Brain microvascular endothelial cell (primary cell): ENCODE data around the gene DRAXIN.

Source experiments
- DNase-seq: peaks from one replicate; pipeline ENCODE4 v3.0.0-alpha.2; 2020
- H3K27ac ChIP-seq: fragments of 250-450 bp; sonication (Bioruptor Pico); 2 replicates; pipeline ENCODE4 v1.5.1; 2020; ENCODE audit warnings: mild to moderate bottlenecking, moderate library complexity
- H3K27me3 ChIP-seq: fragments of 250-450 bp; sonication (Bioruptor Pico); replicated peaks from 2 replicates; pipeline ENCODE4 v1.5.1; 2020; ENCODE audit warnings: mild to moderate bottlenecking
- H3K36me3 ChIP-seq: fragments of 250-450 bp; sonication (Bioruptor Pico); replicated peaks from 2 replicates; pipeline ENCODE4 v1.5.1; 2020; ENCODE audit warnings: mild to moderate bottlenecking
- H3K4me3 ChIP-seq: 2 replicates; pipeline ENCODE4 v1.5.1; 2011; ENCODE audit warnings: low read depth, mild to moderate bottlenecking, control low read depth, low read length, moderate library complexity
- in situ Hi-C: cut with HindIII; loops from 2 replicates; pipeline ENCODE4 v1.10.0; 2017; ENCODE audit warnings: low sequenced_read_pairs, low pct_ligation_motif_present
- TF ChIP-seq, protein P1 (sequence below): IDR thresholded peaks from 2 replicates; pipeline ENCODE4 v1.5.1; 2011; ENCODE audit warnings: low read depth, mild to moderate bottlenecking, moderate library complexity, low read length, control low read depth, inconsistent platforms; ENCODE audit errors: missing control alignments

The DRAXIN gene

DNA sequence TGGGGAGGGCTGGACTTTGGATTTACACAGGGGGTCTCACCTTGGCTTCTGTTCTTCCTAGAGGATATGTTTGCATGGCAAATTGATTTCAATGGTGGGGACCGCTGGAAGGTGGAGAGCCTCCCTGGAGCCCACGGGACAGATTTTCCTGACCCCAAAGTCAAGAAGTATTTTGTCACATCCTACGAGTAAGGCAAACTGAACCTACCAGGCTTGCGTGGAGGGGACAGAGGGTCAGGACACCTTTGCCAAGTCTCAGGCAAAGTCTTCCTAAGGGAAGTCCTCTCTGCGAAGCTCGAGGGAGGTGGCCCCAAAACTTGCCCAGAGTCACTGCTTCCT is 20.3 kb upstream of the DRAXIN start:
- no peaks in the 10 kb centered on the region for H3K27me3 ChIP-seq
- in situ Hi-C loops, result no loop called here
- no peak for DNase-seq
- no peak overlapping the region for H3K27ac ChIP-seq
- TF ChIP-seq, protein P1, sequence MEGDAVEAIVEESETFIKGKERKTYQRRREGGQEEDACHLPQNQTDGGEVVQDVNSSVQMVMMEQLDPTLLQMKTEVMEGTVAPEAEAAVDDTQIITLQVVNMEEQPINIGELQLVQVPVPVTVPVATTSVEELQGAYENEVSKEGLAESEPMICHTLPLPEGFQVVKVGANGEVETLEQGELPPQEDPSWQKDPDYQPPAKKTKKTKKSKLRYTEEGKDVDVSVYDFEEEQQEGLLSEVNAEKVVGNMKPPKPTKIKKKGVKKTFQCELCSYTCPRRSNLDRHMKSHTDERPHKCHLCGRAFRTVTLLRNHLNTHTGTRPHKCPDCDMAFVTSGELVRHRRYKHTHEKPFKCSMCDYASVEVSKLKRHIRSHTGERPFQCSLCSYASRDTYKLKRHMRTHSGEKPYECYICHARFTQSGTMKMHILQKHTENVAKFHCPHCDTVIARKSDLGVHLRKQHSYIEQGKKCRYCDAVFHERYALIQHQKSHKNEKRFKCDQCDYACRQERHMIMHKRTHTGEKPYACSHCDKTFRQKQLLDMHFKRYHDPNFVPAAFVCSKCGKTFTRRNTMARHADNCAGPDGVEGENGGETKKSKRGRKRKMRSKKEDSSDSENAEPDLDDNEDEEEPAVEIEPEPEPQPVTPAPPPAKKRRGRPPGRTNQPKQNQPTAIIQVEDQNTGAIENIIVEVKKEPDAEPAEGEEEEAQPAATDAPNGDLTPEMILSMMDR, result no peak
- no peak overlapping the region for H3K4me3 ChIP-seq
- H3K36me3 ChIP-seq, result peaks cover 3% of the 10 kb centered on the region

DNA sequence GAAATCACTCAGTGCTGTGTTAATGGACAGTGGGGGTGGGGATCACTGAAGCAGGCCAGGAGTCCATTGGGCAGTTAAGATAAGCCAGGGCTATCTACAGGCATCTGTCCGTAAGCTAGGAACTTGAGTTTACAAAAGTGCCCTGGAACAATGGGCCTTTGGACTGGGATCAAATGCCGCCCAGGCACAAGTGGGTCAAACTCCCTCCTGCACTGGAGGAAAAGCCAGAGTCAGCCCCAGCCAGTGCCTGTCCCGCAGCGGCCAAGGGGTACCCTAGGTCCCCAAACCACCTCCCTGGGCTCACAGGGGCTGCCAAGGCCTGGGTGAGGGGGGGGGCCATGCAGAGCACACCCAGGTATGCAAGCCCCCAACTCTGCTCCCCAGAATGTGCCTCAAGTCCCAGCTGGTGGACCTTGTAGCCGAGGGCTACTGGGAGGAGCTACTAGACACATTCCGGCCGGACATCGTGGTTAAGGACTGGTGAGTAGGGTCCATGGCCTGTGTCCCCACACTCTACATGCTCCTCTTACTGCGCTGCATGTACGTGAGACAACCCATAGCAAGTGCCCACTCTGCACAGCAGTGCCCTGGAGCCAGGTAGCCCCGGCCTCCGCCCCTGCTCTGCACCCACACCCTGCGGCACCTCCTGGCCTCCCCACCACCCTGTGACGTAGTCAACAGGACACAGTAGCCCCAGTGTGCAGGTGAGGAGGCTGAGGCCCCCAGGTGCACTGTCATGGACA is 19.8 kb upstream of the DRAXIN start:
- in situ Hi-C loops, result no loop called here
- DNase-seq, result no peak
- Histone ChIP-seq H3K27ac (no peak overlapping the region), H3K27me3 (no peaks in the 10 kb centered on the region), H3K36me3 (peaks cover 3% of the 10 kb centered on the region), H3K4me3 (no peak overlapping the region)
- TF ChIP-seq, protein P1, result no peak

DNA sequence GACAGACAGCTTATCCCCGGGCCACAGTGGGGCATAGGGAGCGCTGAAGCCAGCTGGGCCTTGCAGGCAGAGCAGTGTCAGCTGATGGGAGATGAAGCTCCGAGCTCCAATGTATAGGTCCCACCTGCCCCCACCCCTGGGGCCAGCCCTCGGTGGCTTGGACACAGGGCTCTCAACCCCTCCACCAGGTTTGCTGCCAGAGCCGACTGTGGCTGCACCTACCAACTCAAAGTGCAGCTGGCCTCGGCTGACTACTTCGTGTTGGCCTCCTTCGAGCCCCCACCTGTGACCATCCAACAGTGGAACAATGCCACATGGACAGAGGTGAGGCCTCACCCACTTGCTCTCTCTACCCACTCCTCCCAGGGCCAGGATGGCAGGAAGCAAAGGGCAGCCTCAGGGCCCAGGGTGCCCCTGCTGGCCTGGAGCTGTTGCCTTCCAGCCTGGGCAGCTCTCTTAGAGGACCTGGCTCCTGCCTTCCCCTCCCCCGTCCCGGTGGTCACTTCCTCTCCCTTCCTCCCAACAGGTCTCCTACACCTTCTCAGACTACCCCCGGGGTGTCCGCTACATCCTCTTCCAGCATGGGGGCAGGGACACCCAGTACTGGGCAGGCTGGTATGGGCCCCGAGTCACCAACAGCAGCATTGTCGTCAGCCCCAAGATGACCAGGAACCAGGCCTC is 18.3 kb upstream of the DRAXIN start:
- no peak overlapping the region for H3K4me3 ChIP-seq
- no peak overlapping the region for H3K27ac ChIP-seq
- DNase-seq, result no peak
- H3K27me3 ChIP-seq, result no peaks in the 10 kb centered on the region
- in situ Hi-C loops, result no loop called here
- TF ChIP-seq, protein P1, result no peak
- H3K36me3 ChIP-seq, result peaks cover 3% of the 10 kb centered on the region

DNA sequence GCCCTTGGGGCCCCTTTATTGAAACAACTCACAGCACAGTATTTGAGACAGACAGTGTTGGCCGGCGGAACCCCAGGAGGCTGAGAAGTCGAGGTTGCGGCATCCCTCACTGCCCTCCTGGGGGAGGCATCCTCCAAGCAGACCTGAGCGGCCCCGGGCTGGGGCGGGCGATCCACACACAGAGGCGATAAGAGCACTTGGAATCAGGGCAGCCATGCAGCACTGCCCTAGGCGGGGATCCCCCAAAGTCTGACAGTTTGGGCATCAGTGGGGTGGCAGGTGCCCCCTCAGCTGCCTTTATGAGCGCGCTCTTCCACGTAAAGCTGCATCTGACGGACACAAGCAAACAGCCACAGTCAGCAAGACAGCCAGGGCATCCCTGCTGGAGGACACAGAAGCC is 17.0 kb upstream of the DRAXIN start:
- DNase-seq, result no peak
- TF ChIP-seq, protein P1, result no peak
- no peak overlapping the region for H3K27ac ChIP-seq
- no peak overlapping the region for H3K4me3 ChIP-seq
- H3K36me3 ChIP-seq, result peaks cover 3% of the 10 kb centered on the region
- in situ Hi-C loops, result no loop called here
- H3K27me3 ChIP-seq, result no peaks in the 10 kb centered on the region

DNA sequence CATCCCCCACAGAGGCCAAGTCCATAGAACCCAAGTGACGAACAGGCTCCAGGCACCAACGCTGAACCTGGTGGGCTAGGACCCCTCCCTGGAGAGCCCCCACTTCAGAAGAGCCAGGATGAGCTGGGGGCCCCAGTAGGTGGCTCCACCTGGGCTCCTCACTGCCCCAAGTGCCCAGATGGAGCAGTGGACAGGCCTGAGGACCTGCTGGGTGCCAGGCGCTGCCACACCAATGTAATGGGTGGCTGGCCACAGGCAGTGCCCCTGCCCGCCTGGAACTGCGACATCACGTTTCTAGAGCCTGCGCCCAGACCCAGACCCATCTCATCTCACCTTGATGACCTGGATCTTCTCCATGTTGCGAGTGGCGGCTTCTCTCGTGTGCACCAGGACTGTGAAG is 16.2 kb upstream of the DRAXIN start:
- DNase-seq, result no peak
- in situ Hi-C loops, result no loop called here
- H3K36me3 ChIP-seq, result peaks cover 3% of the 10 kb centered on the region
- no peak overlapping the region for H3K4me3 ChIP-seq
- TF ChIP-seq, protein P1, result no peak
- no peak overlapping the region for H3K27ac ChIP-seq
- H3K27me3 ChIP-seq, result no peaks in the 10 kb centered on the region
